Right lobe of liver (tissue), 4 donors: ENCODE measurements around the gene PPP1R12B.

Source experiments
- CTCF ChIP-seq, 4 donors: fragments of 200-600 bp in 3 of 4; fragments of 450-650 bp in 1 of 4; IDR thresholded peaks; one replicate each; pipeline versions ENCODE4 v1.5.1 to v1.8.0; 2016 to 2022; ENCODE audit warnings: antibody characterized with exemption in 4 of 4, mild to moderate bottlenecking in 2 of 4
- POLR2A ChIP-seq: fragments of 450-650 bp; IDR thresholded peaks from one replicate; pipeline ENCODE4 v1.6.1; 2017; ENCODE audit warnings: antibody characterized with exemption, mild to moderate bottlenecking
- donor health status: DM: no; HTN: no; CAD: no.
- donor health status: DM: no; HTN: no; CAD: no.
- donor health status: DM: no; HTN: yes; CAD: no.

GRCh38 chr1:202302166-202302565 lies 46.3 kb upstream of the PPP1R12B start:
- TF ChIP-seq CTCF (IDR thresholded peaks at IDR 0.05) (no peak), POLR2A (no peak)
